K562 (cell line): Measurements from ENCODE around the gene KLHDC10. TPM values are rescaled to one million over a fixed set of nuclear protein-coding genes. Genes with fewer than 3 reads are reported as not detected.
A peak's percentile ranks its signal among the peaks of the same experiment; 100 is the strongest.

Source experiments
- DPF2 ChIP-seq: fragments of 450-650 bp; IDR thresholded peaks from 2 replicates; pipeline ENCODE4 v1.6.1; 2016
- ETV5 ChIP-seq: sonication (generic); formaldehyde crosslinking; IDR thresholded peaks from 2 replicates; pipeline ENCODE4 v1.4.0; 2020; ENCODE audit warnings: low read depth, mild to moderate bottlenecking, missing genetic modification reagents
- FOXA1 ChIP-seq: fragments of 450-650 bp; IDR thresholded peaks from 2 replicates; pipeline ENCODE4 v1.6.1; 2016; ENCODE audit warnings: mild to moderate bottlenecking, borderline replicate concordance
- JUNB ChIP-seq: fragments of 450-650 bp; formaldehyde crosslinking; conservative IDR thresholded peaks from 2 replicates; pipeline ENCODE4 v1.4.0; 2020; ENCODE audit warnings: mild to moderate bottlenecking
- MAZ ChIP-seq, 2 experiments: fragments of 450-650 bp in 1 of 2; sonication (generic) in 1 of 2; formaldehyde crosslinking; IDR thresholded peaks in 1 of 2; conservative IDR thresholded peaks in 1 of 2; 2 replicates each; pipeline versions ENCODE4 v1.4.0 to v1.5.0; 2020; ENCODE audit warnings: mild to moderate bottlenecking in 1 of 2, missing genetic modification reagents in 1 of 2
- SIN3A ChIP-seq, 2 experiments: fragments of 150-350 bp in 1 of 2; IDR thresholded peaks; 2 replicates each; pipeline ENCODE4 v1.6.1; 2011 to 2016; ENCODE audit warnings: borderline replicate concordance in 2 of 2, low read depth in 2 of 2, low read length in 2 of 2, mild to moderate bottlenecking in 2 of 2, moderate library complexity in 2 of 2; ENCODE audit not compliant: control insufficient read depth in 1 of 2
- TEAD4 ChIP-seq, 2 experiments: sonication (generic) in 1 of 2; formaldehyde crosslinking in 1 of 2; IDR thresholded peaks; 2 replicates each; pipeline versions ENCODE4 v1.6.1 to v1.8.0; 2012 to 2022; ENCODE audit warnings: borderline replicate concordance in 1 of 2, inconsistent platforms in 1 of 2, low read length in 1 of 2, mild to moderate bottlenecking in 1 of 2, missing genetic modification reagents in 1 of 2
- TRIM24 ChIP-seq, 2 experiments: fragments of 450-650 bp; IDR thresholded peaks; 2 replicates each; pipeline ENCODE4 v1.6.1; 2016
- ZNF384 ChIP-seq: IDR thresholded peaks from 2 replicates; pipeline ENCODE4 v1.6.1; 2012; ENCODE audit warnings: low read depth, low read length, improper control_type of control experiment
- polyA plus RNA-seq, 8 experiments: library from polyadenylated mRNA; depleted of rRNA in 4 of 8; stranded (reverse) in 5 of 8; unstranded in 3 of 8; fragments of >200 nt; fragmentation: Nextera tagmentation in 2 of 8; fragmentation: Illumina TruSeq in 1 of 8; extraction: Ambion mirVana in 2 of 8; extraction: Trizol in 1 of 8; gene quantifications; 2 replicates each; pipeline versions ENCODE4 v1.2.1 to v1.2.3, GENCODE V29; 2011 to 2014; ENCODE audit warnings: inconsistent platforms in 1 of 8, missing spikeins in 1 of 8
- total RNA-seq, 7 experiments: library from RNA; depleted of rRNA in 6 of 7; stranded (reverse); fragments of >200 nt in 6 of 7; fragmentation: Illumina TruSeq in 2 of 7; extraction: Trizol in 2 of 7; gene quantifications; 2 replicates each; pipeline versions ENCODE4 v1.2.1 to v1.2.3, GENCODE V29; 2011 to 2021; ENCODE audit warnings: low replicate concordance in 1 of 7
- TF ChIP-seq, protein P1 (sequence below): fragments of 450-650 bp; IDR thresholded peaks from 2 replicates; pipeline ENCODE4 v1.6.1; 2016; ENCODE audit warnings: borderline replicate concordance
- TF ChIP-seq, protein P2 (sequence below): fragments of 450-650 bp; conservative IDR thresholded peaks from 2 replicates; pipeline ENCODE4 v1.6.1; 2016; ENCODE audit warnings: missing genetic modification characterization, low read depth, mild to moderate bottlenecking, control low read depth, missing compliant biosample characterization
- TF ChIP-seq, protein P3 (sequence below): IDR thresholded peaks from 2 replicates; pipeline ENCODE4 v1.6.1; 2016; ENCODE audit warnings: missing genetic modification characterization, missing compliant biosample characterization
- TF ChIP-seq, protein P4 (sequence below), 2 experiments: fragments of 450-650 bp; formaldehyde crosslinking in 1 of 2; IDR thresholded peaks; 2 replicates each; pipeline versions ENCODE4 v1.4.0 to v1.6.1; 2014 to 2020; ENCODE audit warnings: mild to moderate bottlenecking in 2 of 2, borderline replicate concordance in 1 of 2, low read depth in 1 of 2

KLHDC10 gene
- total and polyA plus RNA-seq, 9 of the 15 experiments (the other 6 are each of a cell fraction or from before 2014, with no cell fraction given), result 9.8 to 80.5 (median 31.4) TPM

DNA sequence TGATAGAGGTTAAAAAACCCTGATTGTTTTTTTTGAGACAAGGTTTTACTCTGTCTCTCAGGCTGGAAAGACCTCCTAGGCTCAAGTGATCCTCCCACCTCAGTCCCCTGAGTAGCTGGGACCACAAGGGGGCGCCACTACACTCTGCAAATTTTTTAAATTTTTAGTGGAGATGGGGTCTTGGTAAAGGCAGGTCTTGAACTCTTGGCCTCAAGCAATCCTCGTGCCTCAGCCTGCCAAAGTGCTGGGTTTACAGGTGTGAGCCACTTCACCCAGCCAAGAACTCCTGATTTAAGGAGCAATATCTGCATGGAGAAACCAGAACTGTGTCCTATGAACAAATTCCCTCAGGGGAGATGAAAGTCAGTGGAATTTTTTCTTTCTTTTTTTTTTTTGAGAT lies 7.3 kb upstream of the KLHDC10 start (continued):
- TF ChIP-seq, protein P1, sequence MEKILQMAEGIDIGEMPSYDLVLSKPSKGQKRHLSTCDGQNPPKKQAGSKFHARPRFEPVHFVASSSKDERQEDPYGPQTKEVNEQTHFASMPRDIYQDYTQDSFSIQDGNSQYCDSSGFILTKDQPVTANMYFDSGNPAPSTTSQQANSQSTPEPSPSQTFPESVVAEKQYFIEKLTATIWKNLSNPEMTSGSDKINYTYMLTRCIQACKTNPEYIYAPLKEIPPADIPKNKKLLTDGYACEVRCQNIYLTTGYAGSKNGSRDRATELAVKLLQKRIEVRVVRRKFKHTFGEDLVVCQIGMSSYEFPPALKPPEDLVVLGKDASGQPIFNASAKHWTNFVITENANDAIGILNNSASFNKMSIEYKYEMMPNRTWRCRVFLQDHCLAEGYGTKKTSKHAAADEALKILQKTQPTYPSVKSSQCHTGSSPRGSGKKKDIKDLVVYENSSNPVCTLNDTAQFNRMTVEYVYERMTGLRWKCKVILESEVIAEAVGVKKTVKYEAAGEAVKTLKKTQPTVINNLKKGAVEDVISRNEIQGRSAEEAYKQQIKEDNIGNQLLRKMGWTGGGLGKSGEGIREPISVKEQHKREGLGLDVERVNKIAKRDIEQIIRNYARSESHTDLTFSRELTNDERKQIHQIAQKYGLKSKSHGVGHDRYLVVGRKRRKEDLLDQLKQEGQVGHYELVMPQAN, result peak; percentile 42; the same call in 1 of the 2 replicates
- TF ChIP-seq ETV5 (CRISPR knock-in tag), result no peak
- TF ChIP-seq DPF2, result 0 out of 2 replicates have a peak, but pooled peaks have one; percentile 23
- TF ChIP-seq, protein P2, sequence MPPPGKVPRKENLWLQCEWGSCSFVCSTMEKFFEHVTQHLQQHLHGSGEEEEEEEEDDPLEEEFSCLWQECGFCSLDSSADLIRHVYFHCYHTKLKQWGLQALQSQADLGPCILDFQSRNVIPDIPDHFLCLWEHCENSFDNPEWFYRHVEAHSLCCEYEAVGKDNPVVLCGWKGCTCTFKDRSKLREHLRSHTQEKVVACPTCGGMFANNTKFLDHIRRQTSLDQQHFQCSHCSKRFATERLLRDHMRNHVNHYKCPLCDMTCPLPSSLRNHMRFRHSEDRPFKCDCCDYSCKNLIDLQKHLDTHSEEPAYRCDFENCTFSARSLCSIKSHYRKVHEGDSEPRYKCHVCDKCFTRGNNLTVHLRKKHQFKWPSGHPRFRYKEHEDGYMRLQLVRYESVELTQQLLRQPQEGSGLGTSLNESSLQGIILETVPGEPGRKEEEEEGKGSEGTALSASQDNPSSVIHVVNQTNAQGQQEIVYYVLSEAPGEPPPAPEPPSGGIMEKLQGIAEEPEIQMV, result no peak
- TF ChIP-seq FOXA1, result no peak
- TF ChIP-seq, protein P3, sequence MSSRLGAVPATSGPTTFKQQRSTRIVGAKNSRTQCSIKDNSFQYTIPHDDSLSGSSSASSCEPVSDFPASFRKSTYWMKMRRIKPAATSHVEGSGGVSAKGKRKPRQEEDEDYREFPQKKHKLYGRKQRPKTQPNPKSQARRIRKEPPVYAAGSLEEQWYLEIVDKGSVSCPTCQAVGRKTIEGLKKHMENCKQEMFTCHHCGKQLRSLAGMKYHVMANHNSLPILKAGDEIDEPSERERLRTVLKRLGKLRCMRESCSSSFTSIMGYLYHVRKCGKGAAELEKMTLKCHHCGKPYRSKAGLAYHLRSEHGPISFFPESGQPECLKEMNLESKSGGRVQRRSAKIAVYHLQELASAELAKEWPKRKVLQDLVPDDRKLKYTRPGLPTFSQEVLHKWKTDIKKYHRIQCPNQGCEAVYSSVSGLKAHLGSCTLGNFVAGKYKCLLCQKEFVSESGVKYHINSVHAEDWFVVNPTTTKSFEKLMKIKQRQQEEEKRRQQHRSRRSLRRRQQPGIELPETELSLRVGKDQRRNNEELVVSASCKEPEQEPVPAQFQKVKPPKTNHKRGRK, result 0 out of 2 replicates have a peak, but pooled peaks have one; percentile 0
- 0 out of 4 replicates have a peak, but pooled peaks of 1 of the 2 experiments have one; percentile 9 for TF ChIP-seq TRIM24 (IDR thresholded peaks at IDR 0.05)
- TF ChIP-seq MAZ (CRISPR knock-in tag; conservative IDR thresholded peaks at IDR 0.05 in 1 of 2, IDR thresholded peaks at IDR 0.05 in 1 of 2), result peak in 1 of 2 experiments; percentile 57; a peak in 2 of 4 replicates
- no peak for TF ChIP-seq SIN3A (IDR thresholded peaks at IDR 0.05; ENCODE audit: borderline replicate concordance in 2 of 2, control insufficient read depth in 1 of 2, low read depth in 2 of 2, low read length in 2 of 2)
- TF ChIP-seq, protein P4, sequence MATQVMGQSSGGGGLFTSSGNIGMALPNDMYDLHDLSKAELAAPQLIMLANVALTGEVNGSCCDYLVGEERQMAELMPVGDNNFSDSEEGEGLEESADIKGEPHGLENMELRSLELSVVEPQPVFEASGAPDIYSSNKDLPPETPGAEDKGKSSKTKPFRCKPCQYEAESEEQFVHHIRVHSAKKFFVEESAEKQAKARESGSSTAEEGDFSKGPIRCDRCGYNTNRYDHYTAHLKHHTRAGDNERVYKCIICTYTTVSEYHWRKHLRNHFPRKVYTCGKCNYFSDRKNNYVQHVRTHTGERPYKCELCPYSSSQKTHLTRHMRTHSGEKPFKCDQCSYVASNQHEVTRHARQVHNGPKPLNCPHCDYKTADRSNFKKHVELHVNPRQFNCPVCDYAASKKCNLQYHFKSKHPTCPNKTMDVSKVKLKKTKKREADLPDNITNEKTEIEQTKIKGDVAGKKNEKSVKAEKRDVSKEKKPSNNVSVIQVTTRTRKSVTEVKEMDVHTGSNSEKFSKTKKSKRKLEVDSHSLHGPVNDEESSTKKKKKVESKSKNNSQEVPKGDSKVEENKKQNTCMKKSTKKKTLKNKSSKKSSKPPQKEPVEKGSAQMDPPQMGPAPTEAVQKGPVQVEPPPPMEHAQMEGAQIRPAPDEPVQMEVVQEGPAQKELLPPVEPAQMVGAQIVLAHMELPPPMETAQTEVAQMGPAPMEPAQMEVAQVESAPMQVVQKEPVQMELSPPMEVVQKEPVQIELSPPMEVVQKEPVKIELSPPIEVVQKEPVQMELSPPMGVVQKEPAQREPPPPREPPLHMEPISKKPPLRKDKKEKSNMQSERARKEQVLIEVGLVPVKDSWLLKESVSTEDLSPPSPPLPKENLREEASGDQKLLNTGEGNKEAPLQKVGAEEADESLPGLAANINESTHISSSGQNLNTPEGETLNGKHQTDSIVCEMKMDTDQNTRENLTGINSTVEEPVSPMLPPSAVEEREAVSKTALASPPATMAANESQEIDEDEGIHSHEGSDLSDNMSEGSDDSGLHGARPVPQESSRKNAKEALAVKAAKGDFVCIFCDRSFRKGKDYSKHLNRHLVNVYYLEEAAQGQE (IDR thresholded peaks at IDR 0.05; ENCODE audit: borderline replicate concordance), result peak; percentile 69; the same call in 1 of the 2 replicates
- TF ChIP-seq, protein P4 (CRISPR knock-in tag; IDR thresholded peaks at IDR 0.05; ENCODE audit: low read depth), result no peak
- no peak for TF ChIP-seq JUNB (CRISPR knock-in tag)
- peak; percentile 39; the same call in 1 of the 2 replicates for TF ChIP-seq ZNF384
- 0 out of 2 replicates have a peak, but pooled peaks have one; percentile 30 for TF ChIP-seq TEAD4 (IDR thresholded peaks at IDR 0.05; ENCODE audit: low read length)
- TF ChIP-seq TEAD4 (CRISPR knock-in tag; IDR thresholded peaks at IDR 0.05; ENCODE audit: borderline replicate concordance), result no peak
